Measurements from ENCODE around the gene ARHGAP20. TPM values are rescaled to one million over a fixed set of nuclear protein-coding genes. Genes with fewer than 3 reads are reported as not detected.

ARHGAP20 gene
- total and polyA plus RNA-seq, 2 of the 8 experiments (the other 6 are each of a cell fraction or from before 2014, with no cell fraction given): 0.05 to 0.28 TPM

DNA sequence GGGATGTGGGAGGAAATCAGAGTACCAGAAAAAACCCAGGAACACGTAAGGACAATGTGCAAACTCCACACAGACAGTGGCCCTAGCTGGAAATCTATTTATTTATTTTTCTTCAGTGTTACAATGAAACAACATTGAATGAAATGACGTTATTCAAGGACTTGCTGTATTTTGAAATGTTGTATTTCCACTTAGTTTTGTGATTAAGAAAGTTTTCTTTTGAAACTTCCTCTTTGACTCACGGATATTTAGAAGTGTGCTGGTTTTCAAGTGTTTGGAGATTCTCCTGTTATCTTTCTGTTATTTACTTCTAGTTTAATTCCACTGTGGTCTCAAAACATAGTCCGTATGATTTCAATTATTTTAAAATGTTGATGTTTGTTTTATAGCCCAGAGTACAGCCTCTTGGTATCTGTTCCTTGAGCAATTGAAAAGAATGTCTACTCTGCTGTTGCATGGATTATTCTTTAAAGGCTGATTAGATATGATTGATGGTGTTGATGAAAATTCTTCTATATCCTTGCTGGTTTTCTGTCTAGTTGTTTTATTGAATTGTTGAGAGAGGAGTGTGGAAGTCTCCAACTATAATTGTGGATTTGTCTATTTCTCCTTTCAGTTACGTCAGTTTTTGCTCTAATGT lies 141.0 kb downstream of the ARHGAP20 start (continued):
- TF ChIP-seq, protein P1, sequence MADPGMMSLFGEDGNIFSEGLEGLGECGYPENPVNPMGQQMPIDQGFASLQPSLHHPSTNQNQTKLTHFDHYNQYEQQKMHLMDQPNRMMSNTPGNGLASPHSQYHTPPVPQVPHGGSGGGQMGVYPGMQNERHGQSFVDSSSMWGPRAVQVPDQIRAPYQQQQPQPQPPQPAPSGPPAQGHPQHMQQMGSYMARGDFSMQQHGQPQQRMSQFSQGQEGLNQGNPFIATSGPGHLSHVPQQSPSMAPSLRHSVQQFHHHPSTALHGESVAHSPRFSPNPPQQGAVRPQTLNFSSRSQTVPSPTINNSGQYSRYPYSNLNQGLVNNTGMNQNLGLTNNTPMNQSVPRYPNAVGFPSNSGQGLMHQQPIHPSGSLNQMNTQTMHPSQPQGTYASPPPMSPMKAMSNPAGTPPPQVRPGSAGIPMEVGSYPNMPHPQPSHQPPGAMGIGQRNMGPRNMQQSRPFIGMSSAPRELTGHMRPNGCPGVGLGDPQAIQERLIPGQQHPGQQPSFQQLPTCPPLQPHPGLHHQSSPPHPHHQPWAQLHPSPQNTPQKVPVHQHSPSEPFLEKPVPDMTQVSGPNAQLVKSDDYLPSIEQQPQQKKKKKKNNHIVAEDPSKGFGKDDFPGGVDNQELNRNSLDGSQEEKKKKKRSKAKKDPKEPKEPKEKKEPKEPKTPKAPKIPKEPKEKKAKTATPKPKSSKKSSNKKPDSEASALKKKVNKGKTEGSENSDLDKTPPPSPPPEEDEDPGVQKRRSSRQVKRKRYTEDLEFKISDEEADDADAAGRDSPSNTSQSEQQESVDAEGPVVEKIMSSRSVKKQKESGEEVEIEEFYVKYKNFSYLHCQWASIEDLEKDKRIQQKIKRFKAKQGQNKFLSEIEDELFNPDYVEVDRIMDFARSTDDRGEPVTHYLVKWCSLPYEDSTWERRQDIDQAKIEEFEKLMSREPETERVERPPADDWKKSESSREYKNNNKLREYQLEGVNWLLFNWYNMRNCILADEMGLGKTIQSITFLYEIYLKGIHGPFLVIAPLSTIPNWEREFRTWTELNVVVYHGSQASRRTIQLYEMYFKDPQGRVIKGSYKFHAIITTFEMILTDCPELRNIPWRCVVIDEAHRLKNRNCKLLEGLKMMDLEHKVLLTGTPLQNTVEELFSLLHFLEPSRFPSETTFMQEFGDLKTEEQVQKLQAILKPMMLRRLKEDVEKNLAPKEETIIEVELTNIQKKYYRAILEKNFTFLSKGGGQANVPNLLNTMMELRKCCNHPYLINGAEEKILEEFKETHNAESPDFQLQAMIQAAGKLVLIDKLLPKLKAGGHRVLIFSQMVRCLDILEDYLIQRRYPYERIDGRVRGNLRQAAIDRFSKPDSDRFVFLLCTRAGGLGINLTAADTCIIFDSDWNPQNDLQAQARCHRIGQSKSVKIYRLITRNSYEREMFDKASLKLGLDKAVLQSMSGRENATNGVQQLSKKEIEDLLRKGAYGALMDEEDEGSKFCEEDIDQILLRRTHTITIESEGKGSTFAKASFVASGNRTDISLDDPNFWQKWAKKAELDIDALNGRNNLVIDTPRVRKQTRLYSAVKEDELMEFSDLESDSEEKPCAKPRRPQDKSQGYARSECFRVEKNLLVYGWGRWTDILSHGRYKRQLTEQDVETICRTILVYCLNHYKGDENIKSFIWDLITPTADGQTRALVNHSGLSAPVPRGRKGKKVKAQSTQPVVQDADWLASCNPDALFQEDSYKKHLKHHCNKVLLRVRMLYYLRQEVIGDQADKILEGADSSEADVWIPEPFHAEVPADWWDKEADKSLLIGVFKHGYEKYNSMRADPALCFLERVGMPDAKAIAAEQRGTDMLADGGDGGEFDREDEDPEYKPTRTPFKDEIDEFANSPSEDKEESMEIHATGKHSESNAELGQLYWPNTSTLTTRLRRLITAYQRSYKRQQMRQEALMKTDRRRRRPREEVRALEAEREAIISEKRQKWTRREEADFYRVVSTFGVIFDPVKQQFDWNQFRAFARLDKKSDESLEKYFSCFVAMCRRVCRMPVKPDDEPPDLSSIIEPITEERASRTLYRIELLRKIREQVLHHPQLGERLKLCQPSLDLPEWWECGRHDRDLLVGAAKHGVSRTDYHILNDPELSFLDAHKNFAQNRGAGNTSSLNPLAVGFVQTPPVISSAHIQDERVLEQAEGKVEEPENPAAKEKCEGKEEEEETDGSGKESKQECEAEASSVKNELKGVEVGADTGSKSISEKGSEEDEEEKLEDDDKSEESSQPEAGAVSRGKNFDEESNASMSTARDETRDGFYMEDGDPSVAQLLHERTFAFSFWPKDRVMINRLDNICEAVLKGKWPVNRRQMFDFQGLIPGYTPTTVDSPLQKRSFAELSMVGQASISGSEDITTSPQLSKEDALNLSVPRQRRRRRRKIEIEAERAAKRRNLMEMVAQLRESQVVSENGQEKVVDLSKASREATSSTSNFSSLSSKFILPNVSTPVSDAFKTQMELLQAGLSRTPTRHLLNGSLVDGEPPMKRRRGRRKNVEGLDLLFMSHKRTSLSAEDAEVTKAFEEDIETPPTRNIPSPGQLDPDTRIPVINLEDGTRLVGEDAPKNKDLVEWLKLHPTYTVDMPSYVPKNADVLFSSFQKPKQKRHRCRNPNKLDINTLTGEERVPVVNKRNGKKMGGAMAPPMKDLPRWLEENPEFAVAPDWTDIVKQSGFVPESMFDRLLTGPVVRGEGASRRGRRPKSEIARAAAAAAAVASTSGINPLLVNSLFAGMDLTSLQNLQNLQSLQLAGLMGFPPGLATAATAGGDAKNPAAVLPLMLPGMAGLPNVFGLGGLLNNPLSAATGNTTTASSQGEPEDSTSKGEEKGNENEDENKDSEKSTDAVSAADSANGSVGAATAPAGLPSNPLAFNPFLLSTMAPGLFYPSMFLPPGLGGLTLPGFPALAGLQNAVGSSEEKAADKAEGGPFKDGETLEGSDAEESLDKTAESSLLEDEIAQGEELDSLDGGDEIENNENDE (IDR thresholded peaks at IDR 0.05; ENCODE audit: insufficient replicate concordance, low read length): no peak
- TF ChIP-seq MAFK (IDR thresholded peaks at IDR 0.05; ENCODE audit: low read depth, low read length): no peak
- no peak for TF ChIP-seq CREB1 (IDR thresholded peaks at IDR 0.05)
- no peak for TF ChIP-seq SIX5 (IDR thresholded peaks at IDR 0.05; ENCODE audit: low read depth, low read length)
- no peak for TF ChIP-seq BRCA1 (IDR thresholded peaks at IDR 0.05; ENCODE audit: low read depth, low read length)
- no peak for TF ChIP-seq HDAC2 (IDR thresholded peaks at IDR 0.05; ENCODE audit: borderline replicate concordance in 1 of 2, low read depth in 2 of 2, low read length in 2 of 2)
- TF ChIP-seq, protein P2, sequence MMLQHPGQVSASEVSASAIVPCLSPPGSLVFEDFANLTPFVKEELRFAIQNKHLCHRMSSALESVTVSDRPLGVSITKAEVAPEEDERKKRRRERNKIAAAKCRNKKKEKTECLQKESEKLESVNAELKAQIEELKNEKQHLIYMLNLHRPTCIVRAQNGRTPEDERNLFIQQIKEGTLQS (IDR thresholded peaks at IDR 0.05; ENCODE audit: insufficient read depth, low read depth, low read length): no peak
- no peak for TF ChIP-seq GTF2F1 (IDR thresholded peaks at IDR 0.05; ENCODE audit: borderline replicate concordance, low read depth, low read length)

Measured in H1 (cell line).